MM.1S (cell line): Measurements from ENCODE around the gene CBL.

ENCODE experiments used
- EZH2 ChIP-seq: fragments of 300-600 bp; sonication (generic); optimal IDR thresholded peaks from 2 replicates; pipeline ENCODE3; 2017; ENCODE audit warnings: low read depth, mild to moderate bottlenecking, antibody characterized with exemption, low read length, mixed read lengths
- EZH2phosphoT487 ChIP-seq: fragments of 300-600 bp; sonication (generic); IDR thresholded peaks from 2 replicates; pipeline ENCODE4 v1.6.1; 2018; ENCODE audit warnings: antibody characterized with exemption, low read length
- TF ChIP-seq, protein P1 (sequence below): fragments of 300-600 bp; sonication (generic); IDR thresholded peaks from 2 replicates; pipeline ENCODE4 v1.5.1; 2016; ENCODE audit warnings: antibody characterized with exemption, low read length, mixed read lengths

DNA sequence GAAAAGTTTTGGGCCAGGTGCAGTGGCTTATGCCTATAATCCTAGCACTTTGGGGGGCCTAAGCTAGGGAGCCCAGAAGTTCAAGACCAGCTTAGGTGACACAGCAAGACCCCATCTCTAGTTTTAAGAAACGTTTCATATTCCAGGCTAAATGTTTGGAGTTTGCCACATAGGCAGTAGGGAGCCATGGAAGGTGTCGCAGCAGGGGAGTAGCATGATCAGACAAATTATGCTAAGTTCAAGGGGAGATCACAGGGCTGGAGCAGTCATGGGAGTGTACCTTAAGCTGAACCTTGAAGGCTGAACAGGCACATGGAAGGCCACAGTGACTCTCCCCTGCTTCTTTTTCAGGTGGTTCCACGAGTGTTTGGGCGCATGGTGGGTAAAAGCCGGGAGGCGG lies 26.8 kb upstream of the CBL start:
- TF ChIP-seq, protein P1, sequence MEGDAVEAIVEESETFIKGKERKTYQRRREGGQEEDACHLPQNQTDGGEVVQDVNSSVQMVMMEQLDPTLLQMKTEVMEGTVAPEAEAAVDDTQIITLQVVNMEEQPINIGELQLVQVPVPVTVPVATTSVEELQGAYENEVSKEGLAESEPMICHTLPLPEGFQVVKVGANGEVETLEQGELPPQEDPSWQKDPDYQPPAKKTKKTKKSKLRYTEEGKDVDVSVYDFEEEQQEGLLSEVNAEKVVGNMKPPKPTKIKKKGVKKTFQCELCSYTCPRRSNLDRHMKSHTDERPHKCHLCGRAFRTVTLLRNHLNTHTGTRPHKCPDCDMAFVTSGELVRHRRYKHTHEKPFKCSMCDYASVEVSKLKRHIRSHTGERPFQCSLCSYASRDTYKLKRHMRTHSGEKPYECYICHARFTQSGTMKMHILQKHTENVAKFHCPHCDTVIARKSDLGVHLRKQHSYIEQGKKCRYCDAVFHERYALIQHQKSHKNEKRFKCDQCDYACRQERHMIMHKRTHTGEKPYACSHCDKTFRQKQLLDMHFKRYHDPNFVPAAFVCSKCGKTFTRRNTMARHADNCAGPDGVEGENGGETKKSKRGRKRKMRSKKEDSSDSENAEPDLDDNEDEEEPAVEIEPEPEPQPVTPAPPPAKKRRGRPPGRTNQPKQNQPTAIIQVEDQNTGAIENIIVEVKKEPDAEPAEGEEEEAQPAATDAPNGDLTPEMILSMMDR: no peak
- no peak for TF ChIP-seq EZH2
- no peak for TF ChIP-seq EZH2phosphoT487
